HG02759 (cell line): Measurements from ENCODE around the gene RGL3.
"Not testable (repeated sequence)": the region's sequence is repeated elsewhere in the genome, so short reads cannot be mapped to it uniquely, and the experiment has no call there.

Experiments used
- ATAC-seq: cut with Tn5 transposase; IDR thresholded peaks from one replicate; pipeline ENCODE4 v1.9.1; 2021; ENCODE audit warnings: mild to moderate bottlenecking, moderate library complexity; ENCODE audit not compliant: unreplicated experiment

RGL3 gene

DNA sequence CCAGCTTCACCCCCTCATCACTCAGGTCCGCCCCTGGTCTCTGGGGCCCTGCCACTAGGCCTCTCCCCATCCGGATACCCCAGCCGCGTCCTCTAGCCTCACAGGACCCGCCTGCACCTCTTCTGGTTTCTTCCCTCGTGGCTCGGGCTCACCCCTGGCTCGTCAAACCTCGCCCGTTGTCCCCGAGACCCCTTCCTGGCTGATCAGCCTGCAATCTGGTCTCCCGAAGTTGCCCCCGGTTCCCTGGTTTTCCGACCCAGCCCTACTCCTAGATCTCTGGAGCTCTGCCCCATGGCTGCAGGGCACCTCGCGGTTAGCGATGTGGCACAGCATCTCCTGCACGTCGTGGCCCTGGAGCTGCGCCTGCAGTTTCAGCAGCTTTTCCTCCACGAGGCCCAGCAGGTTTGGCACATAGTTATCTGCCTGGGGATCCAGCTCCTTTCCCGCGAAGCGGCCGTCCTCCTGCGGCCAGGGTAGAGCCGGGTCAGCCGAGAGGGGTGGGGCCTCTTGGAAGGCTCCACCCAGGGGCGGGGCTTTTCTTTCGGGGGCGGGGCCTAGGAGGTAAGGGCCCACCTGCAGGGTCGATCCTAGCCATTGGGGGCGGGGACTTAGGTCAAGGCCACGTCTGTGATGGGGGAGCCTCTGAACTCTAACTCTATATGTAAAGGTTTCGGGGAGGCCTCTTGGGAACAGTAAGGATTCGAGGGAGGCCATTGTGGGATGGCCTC, 2.4 kb upstream of the RGL3 start:
- peak; percentile 45 for ATAC-seq

DNA sequence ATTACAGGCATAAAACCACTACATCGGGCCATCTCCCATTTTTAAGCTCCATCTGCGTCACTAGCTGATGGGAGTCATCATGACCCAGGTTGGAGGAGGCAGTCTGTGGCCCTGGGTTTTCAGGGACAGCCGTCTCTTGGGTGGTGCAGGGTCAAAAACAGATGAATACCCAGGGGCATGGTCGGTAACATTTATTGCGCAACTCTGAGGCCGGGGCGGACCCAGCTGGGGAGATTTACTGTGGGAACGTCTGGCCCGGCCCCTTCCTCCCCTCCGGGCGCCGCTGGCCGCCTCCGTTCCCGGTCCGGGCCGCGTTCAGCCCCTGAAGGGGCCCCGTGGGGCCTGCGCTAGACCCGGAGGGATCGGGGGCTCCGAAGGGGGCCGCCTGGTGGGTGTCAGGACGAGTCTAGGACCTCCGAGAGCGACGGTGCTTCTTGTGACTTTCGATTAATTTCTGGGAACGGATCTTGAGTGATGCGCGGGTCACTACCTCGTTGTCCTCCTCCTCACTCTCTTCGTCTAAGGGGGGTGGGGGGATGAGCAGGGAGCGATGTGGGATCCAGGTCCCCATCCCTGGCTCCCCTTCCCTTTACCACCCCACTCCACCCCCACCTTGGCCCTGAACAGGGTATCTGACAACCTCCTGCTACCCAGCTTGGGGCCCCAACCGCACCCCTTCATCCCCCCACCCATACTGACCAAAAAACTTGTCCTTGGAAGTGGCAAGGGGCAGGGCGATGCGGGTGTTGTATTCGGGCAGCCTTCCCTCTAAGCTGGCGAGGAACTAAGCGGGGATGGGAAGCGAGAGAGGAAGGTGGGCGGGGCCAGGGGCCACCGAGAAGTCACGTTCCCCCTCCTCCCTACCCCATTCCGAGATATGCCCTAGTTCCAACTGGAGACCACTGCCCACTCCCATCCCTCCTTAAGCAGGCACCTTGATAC, 1.6 kb upstream of the RGL3 start:
- ATAC-seq: no peak

DNA sequence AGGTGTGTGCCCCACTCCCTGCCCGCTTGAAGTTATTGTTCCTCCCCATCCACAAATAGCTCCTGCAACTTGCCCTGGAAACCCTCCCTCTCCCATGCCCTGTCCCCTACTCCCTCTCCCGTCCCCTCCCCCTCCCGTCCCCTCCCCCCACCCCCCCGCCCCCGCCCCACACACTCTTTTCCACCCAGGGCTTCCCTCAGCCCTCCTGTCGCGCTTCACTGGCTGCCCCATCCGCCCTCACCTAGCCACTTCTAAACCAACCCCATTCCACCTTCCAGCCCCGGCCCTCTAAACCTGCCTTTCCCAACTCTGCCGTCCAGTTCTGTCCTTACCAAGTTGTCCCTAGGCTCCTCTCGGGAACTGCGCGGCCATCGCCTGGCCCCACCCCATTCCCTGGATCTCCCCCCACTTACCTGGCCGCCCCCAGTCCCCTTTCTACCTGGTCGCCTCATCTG, 993 bp downstream of the RGL3 start:
- ATAC-seq: no peak

DNA sequence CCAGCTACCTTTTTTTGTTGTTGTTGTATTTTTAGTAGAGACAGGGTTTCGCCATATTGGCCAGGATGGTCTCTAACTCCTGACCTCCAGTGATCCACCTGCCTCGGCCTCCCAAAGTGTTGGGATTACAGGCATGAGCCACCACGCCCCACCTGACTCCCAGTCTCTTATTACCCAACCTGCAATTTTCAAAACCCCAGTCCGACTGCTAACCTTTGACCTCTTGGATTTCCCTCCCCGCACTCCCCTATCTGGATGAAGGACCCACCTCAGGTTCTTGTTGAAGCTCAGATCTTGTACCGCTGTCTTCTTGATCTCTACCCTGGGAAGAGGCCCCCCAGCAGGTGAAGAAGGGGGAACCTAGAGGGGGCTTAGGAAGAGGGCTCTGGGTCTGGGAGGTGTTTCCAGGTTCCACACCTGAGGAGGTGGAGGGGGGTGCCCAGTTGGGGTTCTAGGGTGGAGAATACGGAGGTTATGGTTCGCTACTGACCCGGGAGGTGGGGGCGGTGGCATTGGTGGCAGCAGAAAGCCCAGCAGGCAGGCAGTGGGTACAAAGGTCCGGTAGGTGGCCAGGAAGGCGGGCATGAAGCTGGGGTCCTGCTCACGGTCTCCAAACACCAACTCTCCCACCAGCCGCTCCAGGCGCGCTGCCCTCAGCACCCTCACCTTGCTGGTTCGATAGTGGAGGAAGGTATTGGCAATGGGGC, 2.6 kb downstream of the RGL3 start:
- ATAC-seq: no peak

DNA sequence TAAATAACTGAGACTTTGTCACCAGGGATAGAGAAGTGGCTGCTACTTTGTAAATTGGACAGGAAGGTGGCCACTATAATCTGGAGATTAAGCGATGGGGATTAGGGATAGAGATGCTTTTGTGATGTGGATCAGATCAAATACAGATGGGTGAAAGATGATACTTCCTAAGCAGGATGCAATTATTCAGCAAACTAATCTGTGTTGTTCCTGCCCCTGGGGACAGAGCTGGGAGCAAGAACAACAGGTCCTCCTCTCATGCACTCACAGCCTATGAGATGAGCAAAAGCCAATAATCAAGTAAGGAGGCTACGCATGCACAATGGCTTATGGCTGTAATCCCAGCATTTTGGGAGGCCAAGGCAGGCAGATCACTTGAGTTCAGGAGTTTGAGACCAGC, 4.6 kb downstream of the RGL3 start:
- ATAC-seq: no peak

DNA sequence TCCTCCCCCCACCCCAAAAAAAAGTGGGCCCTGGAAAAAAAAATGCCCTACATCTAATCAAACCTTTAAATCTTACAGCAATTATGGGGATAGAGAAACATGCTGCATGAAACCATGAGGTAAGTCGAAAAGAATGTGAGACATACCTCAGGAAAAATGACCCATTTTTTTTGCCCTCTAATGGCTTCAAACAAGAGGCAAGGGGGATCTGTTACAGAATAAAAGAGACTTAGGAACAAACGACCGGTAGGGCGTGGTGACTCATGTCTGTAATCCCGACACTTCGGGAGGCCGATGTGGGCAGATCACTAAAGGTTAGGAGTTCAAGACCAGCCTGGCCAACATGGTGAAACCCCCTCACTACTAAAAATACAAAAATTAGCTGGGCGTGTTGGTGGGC, 8.4 kb downstream of the RGL3 start:
- ATAC-seq: no peak

DNA sequence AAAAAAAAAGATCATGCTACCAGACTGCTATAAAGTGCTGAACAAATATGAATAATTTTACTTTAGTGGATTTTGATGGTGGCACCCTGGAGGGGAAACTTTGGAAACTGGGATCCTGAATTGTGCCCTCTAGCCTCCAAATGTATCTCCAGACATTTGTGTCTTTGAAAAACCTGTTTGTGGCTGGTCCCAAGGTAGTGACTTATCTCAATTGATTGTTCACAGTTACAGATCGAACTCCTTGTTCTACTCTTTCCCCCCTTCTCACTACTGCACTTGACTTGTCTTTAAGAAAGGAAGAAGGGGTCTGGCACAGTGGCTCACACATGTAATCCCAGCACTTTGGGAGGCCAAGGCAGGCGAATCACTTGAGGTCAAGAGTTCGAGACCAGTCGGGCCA, 10.5 kb downstream of the RGL3 start:
- no peak for ATAC-seq

DNA sequence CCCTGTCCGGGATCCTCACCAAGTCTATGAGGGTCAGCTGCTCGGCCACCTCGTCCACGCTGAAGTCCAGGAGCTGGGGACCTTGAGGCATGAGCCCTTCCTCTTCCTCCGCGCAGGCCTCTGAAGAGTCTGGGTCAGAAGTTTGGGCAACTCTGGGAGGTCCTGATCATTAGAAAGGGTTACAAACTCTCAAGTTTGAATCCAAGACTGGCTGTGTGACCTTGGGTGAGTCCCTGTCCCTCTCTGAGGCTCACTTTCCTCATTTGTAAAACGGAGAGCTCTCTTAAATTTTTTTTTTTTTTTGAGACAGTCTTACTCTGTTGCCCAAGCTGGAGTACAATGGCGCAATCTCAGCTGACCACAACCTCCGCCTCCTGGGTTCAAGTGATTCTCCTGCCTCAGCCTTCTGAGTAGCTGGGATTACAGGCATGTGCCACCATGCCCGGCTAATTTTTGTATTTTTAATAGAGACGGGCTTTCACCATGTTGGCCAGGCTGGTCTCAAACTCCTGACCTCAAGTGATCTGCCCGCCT, 12.3 kb downstream of the RGL3 start:
- ATAC-seq: not testable (repeated sequence)

DNA sequence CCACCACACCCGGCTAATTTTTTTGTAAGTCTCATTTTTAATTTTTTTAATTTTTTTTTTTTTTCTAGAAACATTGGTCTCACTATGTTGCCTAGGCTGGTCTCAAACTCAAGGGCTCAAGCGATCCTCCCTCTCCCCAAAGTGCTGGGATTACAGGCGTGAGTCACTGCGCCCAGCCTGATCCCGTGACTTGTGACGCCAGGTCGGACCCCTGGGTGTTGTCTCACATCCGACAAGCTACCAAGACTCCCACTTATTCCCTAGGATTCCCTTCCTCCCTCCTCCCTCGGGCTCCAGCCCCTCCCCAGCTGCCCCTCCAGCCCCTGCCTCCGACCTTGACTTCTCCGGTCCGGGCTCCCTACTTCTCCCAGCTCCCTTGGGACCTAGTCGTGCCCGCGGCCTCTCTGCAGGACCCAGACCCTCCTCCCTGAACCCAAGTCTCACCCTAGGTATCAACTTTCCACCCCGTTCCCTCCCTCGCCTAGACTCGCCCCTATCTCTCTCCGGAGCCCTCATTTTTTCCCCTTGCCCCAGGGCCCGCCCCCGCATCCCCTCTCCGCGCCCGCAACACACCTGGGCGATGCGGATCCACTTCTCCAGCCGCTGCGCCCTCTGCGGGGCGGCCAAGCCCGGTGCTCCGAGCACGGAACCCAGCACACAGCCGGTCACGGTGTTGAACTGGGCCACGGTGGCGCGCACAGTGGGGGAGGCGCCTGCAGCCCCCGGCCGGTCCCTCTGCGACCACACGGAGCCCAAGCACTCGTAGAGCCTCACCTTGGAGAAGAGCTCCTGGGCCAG, 13.1 kb downstream of the RGL3 start:
- no peak for ATAC-seq

DNA sequence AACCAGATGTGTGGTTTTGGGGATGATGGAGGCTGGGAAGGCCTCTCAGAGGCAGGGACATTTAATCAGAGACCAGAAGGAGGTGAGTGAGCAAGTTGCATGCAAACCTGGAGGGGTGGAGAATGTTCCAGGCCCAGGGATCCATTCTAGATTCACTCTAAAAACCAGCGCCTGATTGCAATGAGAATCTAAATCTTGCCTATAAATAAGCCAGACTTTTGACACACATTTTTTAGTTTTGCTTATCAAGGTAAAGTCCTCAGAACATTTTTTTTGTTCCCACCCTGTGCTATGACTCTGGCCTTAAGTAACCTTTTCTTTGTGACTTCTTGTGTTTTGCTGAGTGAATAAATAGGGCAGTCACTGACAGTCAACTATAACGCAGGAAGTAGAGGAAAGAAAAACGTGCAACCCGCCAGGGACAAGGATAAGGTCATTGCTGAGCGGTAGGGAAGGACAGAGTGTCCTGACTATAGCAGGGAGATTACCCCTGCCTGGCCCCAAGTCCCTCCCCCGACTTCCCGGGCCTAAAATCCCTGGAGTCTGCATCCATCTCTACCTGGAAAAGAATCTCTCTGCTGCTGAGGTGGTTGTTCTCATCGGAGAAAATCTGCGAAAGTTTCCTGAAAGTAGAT, 14.4 kb downstream of the RGL3 start:
- no peak for ATAC-seq

DNA sequence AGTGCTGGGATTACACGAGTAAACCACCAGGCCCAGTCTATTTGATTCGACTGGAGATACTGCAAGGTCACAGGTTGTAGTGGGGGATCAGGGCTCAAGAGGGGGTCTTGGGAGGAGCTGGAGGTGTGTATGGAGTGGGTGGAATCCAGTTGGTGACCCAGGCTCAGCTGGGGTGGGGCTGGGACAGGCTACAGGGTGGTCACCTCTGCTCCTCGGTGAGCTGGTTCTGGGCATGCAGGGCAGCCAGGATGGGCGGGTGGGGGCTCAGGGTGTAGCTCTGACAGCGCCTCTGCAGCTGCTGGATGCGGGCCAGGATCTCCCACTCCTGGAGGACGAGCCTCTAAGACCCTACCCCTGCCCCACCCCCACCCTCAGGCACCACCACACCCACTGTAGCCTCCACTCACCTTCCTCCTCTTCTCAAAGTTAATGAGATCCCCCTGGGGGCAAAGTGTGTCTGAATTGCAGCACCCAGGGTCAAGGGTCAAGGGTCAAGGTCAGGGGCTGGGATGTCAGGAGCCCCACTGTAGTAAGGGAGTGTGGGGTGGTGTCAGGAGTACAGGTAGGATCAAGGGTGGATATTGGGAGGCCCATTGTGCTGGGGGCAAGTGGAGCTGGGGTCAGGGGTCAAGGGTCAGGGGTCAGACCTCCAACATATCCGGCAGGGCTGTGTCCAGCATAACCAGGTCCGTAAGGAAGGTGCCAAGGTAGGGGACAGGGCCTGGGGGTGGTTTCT, 17.1 kb downstream of the RGL3 start:
- ATAC-seq: no peak

DNA sequence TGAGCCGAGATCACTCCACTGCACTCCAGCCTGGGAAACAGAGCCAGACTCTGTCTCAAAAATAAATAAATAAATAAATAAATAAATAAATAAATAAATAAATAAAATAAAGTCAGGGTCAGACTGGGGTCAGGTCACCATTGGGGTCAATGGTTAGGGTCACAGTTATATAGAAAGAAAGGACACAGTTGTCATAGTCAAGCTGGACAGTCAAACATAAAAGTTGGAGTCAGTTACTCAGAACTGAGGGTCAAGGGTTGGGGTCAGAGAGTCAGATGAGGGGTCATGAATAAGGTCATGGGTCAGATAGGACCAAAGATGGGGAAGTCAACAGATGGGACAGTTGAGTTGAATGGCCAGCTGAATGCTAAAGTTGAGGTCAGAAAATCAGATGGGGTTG, 18.3 kb downstream of the RGL3 start:
- no peak for ATAC-seq

DNA sequence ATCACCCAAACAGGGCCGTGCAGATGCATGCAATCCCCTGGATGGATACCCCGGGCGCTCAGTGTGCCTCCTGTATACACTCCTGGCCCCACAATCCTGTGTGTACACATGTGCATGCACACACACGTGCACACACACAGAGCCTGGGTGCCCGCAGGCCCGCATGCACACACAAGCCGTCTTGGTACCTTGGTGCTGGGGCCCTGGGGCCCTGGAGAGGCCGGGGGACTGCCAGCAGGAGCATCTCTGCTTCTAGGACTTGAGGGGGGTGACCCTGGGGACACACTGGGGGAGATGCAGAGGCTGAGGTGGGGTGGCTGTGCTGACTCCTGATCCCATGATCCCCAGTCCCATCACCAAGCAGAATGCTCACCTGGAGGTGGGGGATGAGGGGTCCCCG, 19.4 kb downstream of the RGL3 start:
- no peak for ATAC-seq

DNA sequence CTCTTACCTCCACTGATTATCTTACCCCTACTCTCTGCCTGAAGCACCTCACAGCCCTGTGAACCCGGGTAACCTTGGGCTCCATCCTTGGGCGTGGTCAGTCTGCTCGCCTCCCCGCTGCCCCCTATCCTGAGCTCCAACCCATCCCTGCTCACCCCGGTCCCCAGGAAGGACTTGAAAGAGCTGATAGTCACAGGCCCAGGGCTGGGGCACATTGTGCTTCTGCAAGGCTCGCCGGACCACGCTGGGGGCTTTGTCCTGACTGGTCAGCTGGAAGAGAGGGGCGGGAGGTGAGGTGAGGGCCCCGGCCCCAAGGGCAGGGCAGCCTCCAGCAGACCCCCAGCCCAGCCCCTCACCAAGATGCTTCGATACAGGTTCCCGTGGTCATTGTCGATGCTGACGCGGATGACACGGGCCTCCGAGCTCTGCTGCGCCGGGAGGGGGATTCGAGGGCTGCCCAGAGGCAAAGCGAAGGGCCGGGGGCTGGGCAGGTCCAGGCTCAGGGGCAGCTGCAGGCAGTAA, 22.0 kb downstream of the RGL3 start:
- ATAC-seq: no peak

DNA sequence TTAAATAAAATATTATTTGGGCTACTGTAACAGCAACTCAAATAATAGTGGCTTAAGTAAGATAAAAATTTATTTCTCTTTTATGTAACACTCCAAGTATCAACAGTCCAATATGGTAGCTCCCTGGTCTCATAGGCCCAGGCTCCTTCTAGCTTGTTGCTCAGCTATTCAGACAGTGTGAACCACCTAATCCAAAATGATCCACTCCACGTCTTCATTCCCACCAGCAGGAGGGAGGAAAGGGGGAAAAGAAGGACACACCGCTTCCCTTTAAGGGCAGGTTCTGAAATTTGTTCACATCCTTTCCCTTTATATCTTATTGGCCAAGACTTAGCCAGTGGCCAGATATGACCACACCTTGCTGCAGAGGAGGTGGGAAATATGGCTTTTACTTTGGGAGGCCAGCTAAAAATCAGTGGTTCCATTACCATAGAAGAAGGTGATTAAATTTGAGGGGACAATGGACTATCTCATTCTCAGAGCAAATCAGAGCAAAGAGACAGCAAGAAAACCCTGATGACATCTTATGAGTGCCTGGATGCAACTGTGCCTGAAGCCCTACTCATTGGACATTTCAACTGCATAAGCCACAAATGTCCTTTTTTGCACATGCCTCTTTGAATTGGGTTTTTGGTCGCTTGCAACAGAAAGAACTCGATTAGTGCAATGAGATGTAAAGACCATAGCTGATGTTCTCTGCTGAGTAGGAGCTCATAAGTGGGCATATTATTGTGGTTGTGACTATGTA, 28.0 kb downstream of the RGL3 start:
- no peak for ATAC-seq

DNA sequence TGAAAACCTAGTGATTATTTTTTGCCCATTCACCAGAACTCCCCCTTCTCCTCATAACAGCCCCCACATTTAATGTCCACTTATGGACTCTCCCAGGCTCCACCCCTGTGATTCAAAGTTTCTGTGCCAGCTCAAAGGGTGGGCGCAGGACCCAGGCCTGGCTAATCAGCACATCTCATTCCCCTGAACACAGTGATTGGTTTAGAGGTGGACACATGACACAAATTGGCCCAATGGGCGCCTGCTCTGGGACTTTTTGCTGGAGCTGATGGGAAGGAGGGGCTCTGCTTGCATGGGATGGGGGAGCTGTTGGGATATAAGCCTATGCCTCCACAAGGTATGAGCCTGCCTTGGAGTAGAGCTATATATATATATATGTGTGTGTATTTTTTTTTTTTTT, 28.8 kb downstream of the RGL3 start:
- no peak for ATAC-seq

DNA sequence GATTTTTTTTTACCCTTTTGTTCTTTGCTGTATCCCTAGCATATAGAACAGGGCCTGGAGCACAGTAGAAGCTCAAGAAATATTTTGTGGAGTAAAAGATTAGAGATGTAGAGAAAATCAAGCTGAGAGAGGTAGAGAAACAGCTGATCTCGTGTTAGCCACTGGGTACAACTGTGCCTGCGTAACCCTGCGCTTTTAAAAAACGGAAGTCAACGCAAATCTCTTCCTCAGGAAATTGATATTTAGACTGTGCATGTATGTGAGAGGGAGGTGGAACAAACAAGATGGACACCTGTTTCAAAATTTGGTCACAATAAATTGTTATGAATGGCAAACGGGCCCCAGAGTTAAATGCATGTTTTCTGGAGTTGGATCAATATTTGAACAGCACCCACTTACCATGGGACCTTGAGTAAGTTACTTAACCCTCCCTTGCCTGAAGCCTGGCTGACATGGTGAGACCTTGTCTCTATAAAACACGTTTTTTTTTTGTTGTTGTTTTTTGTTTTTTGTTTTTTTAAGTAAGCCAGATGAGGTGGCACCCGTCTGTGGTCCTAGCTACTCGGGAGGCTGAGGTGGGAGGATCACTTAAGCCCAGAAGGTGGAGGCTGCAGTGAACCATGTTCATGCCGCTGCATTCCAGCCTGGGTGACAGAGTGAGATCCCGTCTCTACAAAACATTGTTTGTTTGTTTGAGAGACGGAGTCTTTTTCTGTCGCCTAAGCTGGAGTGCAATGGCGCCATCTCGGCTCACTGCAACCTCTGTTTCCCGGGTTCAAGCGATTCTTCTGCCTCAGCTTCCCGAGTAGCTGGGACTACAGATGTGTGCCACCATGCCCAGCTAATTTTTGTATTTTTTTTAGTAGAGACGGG, 31.7 kb downstream of the RGL3 start:
- ATAC-seq: no peak
